Activated naive CD4-positive, alpha-beta T cell treated with anti-CD3 and anti-CD28 coated beads, Interleukin-2, amount 50 U/mL, for 72 hours (primary cell): ENCODE results near the gene OR52I1. TPM values are rescaled to one million over a fixed set of nuclear protein-coding genes. Genes with fewer than 3 reads are reported as not detected.

ENCODE experiments used
- ATAC-seq, 2 donors: fragments of 150-1000 bp; cut with Tn5 transposase; 2 replicates each; pipeline ENCODE4 v1.10.0; 2021; ENCODE audit warnings: mild to moderate bottlenecking in 2 of 2, moderate library complexity in 2 of 2
- DNase-seq, 2 donors: peaks; one replicate each; pipeline ENCODE4 v3.0.0; 2021 to 2022; ENCODE audit warnings: low spot score in 2 of 2
- H3K27ac Mint-ChIP-seq, 2 donors: one replicate each; pipeline ENCODE4 v1.8.0; 2022; ENCODE audit warnings: mild to moderate bottlenecking in 2 of 2, mixed read lengths in 2 of 2
- H3K36me3 Mint-ChIP-seq, 2 donors: one replicate each; pipeline ENCODE4 v1.8.0; 2022; ENCODE audit warnings: mixed read lengths in 2 of 2
- H3K9me3 Mint-ChIP-seq, 2 donors: one replicate each; pipeline ENCODE4 v1.8.0; 2022; ENCODE audit warnings: mixed read lengths in 2 of 2
- total RNA-seq, 2 donors: library from RNA; stranded (reverse); gene quantifications; one replicate each; pipeline ENCODE4 v1.2.3, GENCODE V29; 2022

Gene OR52I1
- total RNA-seq, 2 donors from 2014 or later, result not detected

DNA sequence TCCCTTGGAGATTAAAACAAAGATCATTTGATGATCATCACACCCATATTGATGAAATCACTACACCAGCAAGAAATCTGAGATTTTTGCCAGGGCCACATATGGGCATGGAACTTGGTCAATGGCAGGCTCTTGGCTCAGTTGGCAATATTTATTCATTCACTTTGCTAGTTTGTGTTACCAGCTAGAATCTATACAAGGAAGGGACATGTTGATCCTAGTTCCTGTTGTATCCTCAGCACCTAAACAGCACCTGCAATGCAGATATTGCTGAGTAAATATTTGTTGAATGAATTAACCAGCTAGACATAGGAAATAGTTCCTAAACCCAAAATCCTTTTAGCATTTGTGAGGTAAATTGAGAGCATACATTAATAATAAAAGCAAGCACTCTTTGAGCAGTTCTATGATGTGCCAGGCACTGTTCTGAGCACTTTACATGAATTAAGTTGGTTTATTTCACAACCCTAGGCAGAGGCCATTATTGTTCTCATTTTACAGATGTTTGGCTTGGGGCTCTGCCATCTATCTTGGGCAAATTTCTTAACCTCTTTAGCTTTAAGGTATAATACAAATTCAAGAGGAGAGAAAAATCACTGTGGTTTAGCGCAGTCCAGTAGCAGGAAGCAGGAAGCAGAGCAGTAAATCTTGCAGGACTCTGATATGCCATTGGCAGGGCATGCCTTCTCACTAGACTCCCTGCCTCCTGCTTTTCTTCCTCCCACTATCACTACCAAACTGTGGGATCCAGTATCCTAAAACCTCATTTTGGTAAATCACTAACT, 12.6 kb downstream of the OR52I1 start:
- Mint-ChIP-seq H3K9me3 (peaks cover 3 to 8% of the 10 kb centered on the region in 2 donors), H3K27ac (peak overlapping the region in 1 of 2 donors; percentile 88), H3K36me3 (peaks cover 0 to 19% of the 10 kb centered on the region in 2 donors)
- ATAC-seq (no peak), DNase-seq (no peak)

DNA sequence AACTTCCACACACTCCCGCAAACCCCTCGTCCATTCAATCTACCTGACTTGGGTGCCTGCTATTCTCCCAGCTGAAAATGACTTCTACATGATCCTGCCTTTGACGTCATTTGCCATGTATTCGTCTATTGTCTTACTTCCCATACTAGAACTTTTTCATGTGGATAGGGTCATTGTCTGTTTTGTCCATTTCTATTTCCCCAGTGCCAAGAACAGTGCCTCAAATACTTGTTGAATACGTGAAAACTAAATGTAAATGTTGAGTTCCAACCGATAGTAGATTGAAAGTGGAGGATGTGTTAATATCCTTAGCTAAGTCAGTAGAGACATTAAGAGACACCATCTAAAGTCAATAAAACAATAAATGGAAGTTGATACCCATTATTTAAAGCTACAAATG, 13.3 kb downstream of the OR52I1 start:
- no peak for ATAC-seq

DNA sequence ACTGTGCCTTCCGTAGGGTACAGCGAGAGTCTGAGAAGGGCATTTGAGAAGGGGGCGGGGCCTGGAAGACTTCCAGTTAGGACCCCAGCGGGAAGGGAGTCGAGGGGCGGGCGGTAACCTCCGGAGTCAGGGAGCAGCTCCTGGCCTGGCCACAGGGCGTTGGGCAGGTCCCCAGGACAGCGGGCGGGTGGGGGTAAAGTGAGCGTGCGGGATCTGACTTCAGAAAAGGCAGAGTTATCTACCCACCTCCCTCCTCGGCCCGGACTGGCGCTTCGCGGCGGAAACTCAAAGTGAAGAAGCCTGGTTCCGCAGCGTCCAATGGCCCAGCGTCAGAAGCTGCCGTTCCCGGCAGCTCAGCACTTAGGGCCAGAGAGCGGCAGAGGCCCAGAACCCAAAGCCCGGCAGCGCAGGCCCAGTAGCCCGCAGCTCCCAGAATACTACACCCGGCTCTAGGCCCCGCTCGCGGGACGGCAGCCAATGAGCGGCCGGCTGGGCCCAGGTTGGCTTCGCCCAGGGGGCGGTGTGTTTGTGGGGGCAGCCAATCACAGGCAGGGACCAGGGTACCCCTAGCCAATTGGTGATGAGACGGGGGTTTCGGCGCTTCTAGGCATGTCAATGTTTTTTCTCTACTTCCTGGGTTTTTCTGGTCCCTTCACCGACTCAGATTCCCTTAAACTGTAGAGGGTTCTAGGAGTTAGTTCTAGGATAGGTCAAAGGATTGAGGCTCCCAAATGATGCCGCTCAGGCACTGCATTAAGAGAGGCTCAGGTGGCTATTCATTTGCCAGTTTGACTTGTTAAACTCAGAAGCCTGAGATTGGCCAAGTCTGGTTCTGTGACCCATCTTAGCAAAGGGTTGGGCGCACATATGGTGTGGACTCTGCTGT, 14.2 kb downstream of the OR52I1 start, which contains the start of gene TRIM68:
TSS of gene TRIM68 (minus strand) at position 451 of the 886 bp plus-strand sequence. CDS start 2,727 bp downstream, outside the sequence.
- Mint-ChIP-seq H3K9me3 (peaks cover 3 to 8% of the 10 kb centered on the region in 2 donors), H3K27ac (peak within 1 kb of the TSS; percentile 88 to 94), H3K36me3 (peaks cover 0 to 13% of the 10 kb centered on the region in 2 donors)
- DNase-seq (peak; percentile 93 to 95), ATAC-seq (peak; percentile 100)

More for the DNA sequence above, 13.3 kb downstream of the OR52I1 start:
- H3K36me3 Mint-ChIP-seq, result peaks cover 0 to 16% of the 10 kb centered on the region in 2 donors
- no peak for DNase-seq
- peaks cover 3 to 8% of the 10 kb centered on the region in 2 donors for H3K9me3 Mint-ChIP-seq
- peak overlapping the region; percentile 88 to 94 for H3K27ac Mint-ChIP-seq

DNA sequence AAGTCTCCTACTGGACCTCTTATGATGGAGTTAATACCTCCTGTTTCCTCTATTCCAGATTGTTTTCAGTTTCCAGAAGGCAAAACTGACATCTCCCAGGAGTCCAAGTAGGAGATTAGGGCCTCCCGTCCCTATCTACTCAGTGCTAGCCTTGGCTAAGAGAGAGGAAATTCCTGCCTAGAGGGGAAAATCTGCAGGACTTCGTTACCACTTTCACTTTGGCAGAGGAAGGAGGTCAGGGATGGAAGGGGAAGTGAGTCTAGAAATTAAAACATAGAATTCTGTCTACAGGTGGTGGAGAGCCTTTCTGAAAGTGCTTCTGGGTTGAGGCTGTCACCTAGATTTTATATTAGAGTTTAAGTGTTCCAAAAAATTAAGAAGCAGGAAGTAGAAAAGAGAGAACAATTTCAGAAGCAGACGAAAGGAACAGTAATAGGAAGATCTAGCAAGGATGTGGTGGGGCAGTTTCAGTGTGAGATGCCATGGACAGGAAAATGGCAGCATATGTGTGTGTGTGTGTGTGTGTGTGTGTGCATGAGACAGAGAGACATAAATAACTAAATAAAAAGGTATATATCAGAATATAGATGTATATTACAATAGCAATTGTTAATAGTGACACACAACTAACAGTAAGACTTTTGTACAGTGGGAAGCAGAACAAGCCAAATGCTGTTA, 16.6 kb downstream of the OR52I1 start:
- H3K9me3 Mint-ChIP-seq, result peaks cover 3 to 8% of the 10 kb centered on the region in 2 donors
- peaks cover 0 to 13% of the 10 kb centered on the region in 2 donors for H3K36me3 Mint-ChIP-seq
- H3K27ac Mint-ChIP-seq, result peak overlapping the region in 1 of 2 donors; percentile 88
- DNase-seq, result peak in 1 of 2 donors; percentile 11
- no peak for ATAC-seq

DNA sequence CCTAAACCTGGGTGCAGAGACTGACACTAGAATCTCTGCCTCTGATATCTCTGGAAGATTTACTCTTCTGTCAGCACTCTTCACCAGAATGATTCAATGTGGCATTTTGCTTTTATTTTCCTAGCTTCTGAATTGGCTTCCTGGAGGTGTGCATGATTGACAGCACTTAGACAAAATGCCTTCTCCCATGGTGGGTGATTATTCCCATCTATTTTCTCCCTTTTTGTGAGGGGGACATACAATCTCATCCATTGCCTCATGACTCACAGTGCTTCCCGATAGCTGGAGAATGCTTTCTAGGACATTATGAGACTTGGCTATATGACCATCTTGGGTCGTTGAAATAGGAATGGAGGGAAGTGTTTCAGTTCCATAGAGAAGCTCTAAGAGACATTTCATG, 18.1 kb downstream of the OR52I1 start:
- Mint-ChIP-seq H3K9me3 (peaks cover 3 to 11% of the 10 kb centered on the region in 2 donors), H3K36me3 (peaks cover 0 to 13% of the 10 kb centered on the region in 2 donors), H3K27ac (no peak overlapping the region)
- no peak for ATAC-seq
- no peak for DNase-seq

DNA sequence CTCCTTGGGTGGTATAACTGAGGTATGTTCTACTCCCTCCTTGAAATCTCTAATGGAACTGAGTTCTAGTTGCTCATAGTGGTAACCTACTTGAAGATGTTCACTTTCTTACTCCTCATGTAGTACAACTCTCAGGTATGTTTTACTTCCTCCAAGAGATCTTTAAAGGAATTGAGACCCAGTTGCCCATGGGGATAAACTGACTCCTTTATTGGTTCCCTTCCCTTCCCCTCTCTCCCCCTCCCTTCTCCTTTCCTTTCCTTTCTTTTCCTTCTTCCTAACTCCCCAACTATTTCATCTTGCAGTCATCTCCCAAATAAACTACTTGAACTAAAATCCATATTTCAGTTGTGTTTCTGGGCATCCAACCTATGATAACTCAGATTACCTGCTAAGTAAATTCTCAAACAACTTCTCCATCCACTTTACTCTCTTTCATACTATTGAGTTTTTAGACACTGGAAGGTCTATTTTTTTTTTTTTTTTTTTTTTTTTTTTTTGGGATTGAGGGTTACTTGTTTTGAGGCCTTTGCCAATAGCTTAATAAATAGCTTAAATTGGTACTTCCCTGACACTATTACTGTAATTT, 22.1 kb downstream of the OR52I1 start:
- Mint-ChIP-seq H3K9me3 (peaks cover 0 to 4% of the 10 kb centered on the region in 2 donors), H3K27ac (no peak overlapping the region), H3K36me3 (no peaks in the 10 kb centered on the region)
- DNase-seq, result no peak
- ATAC-seq, result no peak

DNA sequence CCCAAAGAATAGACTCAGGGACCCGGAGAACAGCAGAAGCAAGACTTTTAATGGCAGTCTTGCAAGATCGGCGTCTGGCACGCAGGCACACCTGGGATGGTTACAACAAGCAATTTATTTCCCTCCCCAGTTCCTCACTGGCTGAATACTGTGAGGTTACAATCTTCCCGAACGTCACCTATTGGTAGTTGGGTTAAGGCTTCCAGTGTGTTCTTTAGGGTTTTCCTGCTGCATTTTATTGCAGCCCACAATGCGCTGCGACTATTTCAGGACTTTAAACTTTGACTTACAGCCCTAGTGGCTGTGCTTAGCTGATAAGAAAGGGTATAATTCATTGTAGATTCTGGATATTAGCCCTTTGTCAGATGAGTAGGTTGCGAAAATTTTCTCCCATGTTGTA, 25.7 kb downstream of the OR52I1 start:
- Mint-ChIP-seq H3K27ac (no peak overlapping the region), H3K9me3 (peaks cover 0 to 4% of the 10 kb centered on the region in 2 donors)
- no peak for DNase-seq

DNA sequence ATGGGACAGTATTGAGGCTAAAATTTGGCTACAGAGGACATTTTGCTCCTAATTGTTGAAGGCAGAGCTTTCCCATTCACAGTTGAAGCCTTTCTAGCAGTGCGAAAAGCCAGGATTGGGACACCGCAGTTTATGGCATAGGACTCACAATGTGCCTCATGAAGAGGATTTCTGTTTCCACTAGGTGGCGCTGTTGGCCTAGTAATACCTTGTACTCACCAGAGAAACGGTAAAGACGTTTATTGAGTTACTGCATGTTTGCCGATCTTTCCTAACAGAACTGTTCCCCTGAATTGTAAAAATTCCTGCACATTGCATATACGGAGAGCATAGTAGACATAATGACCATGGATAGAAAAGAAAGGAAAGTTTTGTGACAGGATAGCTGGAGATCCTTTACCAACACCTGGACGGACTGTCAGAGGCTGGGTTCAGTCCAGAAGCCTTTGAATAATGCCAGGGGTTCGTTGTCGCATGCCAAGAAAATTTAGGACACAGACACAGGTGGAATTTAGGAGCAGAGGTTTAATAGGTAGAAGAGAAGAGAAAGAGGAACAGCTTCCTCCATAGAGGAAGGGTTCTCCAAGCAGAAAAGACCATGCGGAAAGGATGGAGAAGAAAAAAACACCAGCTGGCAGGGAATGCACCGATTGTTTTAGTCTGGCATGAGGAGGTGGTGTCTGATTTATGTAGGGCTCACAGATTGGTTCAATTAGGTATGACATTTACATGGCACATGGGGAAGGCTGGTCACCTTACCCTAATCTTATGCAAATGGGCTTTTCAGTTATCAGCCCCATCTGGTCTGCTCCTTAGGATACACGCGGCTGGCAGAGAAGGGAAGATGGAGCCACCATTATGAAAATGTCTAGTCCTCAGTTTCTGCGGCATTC, 32.6 kb downstream of the OR52I1 start:
- H3K9me3 Mint-ChIP-seq, result peaks cover 6 to 9% of the 10 kb centered on the region in 2 donors
- DNase-seq, result peak in 1 of 2 donors; percentile 74
- H3K36me3 Mint-ChIP-seq, result peaks cover 6 to 23% of the 10 kb centered on the region in 2 donors
- H3K27ac Mint-ChIP-seq, result no peak overlapping the region
- peak; percentile 67 to 68 for ATAC-seq

More for the DNA sequence above, 25.7 kb downstream of the OR52I1 start:
- ATAC-seq, result no peak
- H3K36me3 Mint-ChIP-seq, result no peaks in the 10 kb centered on the region

DNA sequence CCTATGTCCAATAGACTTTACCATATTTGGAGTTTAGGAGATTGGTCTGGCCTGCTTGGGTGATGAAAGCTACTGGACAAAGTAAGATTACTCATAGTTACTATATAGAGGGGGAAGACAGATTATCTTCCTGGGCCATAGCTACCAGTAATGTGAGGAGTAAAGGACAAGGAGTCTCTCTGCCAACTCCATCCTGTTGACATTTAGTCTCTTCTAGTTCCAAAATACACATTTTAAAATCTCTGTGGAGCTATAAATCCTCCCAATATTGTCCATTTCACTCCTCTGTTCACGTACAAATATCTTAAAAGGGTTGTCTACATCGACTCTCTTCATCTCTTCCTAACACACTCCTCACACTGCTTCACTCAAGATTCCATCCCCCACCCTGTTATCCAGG, 42.3 kb downstream of the OR52I1 start:
- Mint-ChIP-seq H3K9me3 (no peaks in the 10 kb centered on the region), H3K27ac (no peak overlapping the region), H3K36me3 (no peaks in the 10 kb centered on the region)
- DNase-seq, result no peak
- ATAC-seq, result no peak

DNA sequence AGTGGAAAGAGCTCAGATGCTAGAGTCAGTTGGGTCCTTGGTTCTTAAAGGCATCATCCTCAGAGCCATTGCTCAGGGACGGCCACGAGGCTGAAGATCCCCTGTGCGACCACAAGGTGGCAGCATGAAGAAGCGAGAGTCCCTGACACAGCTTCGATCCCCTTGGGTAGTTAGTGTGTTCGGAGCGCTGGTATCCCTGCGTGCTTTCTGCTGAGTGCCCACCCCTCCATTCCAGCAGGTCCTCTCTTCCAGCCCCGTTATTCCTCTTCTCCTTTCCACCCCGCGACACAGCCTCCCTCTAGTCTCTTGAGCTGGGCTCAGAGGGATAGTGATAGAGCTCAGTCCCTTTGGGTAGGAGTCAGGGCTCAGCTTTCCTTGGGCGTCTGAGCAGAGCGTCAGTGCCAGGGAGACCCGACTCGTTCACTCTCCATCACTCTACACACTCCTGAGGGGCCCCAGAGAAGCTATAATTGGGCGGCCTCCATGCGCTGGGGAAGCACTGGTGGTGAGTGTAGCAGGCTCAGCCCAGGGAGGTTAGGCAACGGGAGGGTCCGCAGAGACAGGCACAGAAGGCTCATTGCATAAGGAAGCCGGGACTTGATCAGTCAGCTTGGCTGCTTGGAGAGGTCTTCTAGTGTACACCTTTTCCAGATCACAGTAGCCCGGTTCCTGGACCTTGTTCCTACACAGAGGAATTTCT, 43.3 kb downstream of the OR52I1 start, which contains the start of gene OR51D1:
TSS of gene OR51D1 (plus strand) at position 516 of the 700 bp plus-strand sequence. CDS start 2,314 bp downstream, outside the sequence.
- Mint-ChIP-seq H3K9me3 (no peaks in the 10 kb centered on the region), H3K36me3 (no peaks in the 10 kb centered on the region), H3K27ac (no peak within 1 kb of the TSS)
- peak; percentile 82 to 95 for ATAC-seq
- DNase-seq, result peak; percentile 64 to 77

DNA sequence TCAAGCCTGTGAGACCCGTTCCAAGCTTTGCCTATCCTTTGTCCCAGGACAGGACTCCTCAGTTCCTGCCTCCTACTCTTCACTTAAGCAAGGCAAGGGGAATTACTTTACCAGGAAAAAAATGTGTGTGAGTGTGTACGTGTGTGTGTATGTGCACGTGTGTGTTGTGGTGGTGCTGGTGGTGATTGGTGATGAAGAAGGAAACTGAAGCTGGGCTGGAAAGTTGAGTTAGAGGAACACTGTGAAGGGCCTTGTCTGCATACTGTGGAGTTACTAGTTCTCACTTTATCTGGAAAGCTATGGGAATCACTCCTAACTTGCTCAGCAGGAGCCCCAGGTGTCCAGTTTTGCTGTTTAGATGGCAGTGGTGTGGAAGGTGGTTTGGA, 43.8 kb downstream of the OR52I1 start:
- no peaks in the 10 kb centered on the region for H3K36me3 Mint-ChIP-seq
- ATAC-seq (no peak), DNase-seq (no peak)
- no peak overlapping the region for H3K27ac Mint-ChIP-seq
- no peaks in the 10 kb centered on the region for H3K9me3 Mint-ChIP-seq

DNA sequence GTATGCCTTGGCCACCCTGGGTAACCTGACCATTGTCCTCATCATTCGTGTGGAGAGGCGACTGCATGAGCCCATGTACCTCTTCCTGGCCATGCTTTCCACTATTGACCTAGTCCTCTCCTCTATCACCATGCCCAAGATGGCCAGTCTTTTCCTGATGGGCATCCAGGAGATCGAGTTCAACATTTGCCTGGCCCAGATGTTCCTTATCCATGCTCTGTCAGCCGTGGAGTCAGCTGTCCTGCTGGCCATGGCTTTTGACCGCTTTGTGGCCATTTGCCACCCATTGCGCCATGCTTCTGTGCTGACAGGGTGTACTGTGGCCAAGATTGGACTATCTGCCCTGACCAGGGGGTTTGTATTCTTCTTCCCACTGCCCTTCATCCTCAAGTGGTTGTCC, 46.1 kb downstream of the OR52I1 start:
- Mint-ChIP-seq H3K27ac (no peak overlapping the region), H3K9me3 (no peaks in the 10 kb centered on the region), H3K36me3 (no peaks in the 10 kb centered on the region)
- ATAC-seq (no peak), DNase-seq (no peak)

DNA sequence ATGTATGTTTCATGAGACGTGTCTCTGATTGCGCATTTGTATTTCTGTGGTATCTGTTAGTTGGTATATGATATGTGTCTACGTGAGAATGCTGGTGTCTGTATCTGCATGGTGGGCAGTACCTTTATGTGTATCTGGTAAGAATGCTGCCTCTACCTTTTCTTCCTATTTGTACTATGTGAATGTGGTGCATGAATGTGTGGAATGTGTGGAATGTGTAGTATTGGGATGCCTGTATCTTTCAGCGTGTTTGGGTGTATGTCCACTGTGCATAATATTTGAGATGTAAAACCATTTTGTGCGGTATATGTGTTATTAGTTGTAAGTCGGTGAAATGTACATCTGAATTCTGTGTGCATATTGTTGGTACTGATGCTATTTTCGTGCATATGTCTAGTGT, 47.7 kb downstream of the OR52I1 start:
- no peaks in the 10 kb centered on the region for H3K9me3 Mint-ChIP-seq

DNA sequence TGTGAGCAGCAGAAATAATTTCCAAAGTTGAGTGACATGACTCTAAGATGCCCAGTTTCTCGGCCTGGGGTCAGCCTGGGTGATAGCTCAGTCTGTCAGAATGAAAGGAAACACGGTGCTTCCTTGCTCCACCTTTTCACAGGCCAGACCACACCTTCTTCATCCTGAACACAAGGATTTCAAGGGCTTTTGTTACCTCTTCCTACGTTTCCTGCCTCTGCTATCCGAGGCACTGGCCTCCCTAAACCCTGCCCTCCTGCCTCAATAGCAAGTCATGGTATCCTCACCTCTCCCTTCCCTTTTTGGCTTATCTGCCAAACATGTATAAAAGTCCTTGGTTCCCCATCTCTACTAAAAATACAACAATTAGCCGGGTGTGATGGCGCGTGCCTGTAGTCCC, 48.2 kb downstream of the OR52I1 start:
- H3K27ac Mint-ChIP-seq, result no peak overlapping the region
- DNase-seq, result no peak
- H3K36me3 Mint-ChIP-seq, result no peaks in the 10 kb centered on the region
- ATAC-seq, result no peak
- no peaks in the 10 kb centered on the region for H3K9me3 Mint-ChIP-seq

More for the DNA sequence above, 47.7 kb downstream of the OR52I1 start:
- DNase-seq, result no peak
- no peaks in the 10 kb centered on the region for H3K36me3 Mint-ChIP-seq
- ATAC-seq, result no peak
- no peak overlapping the region for H3K27ac Mint-ChIP-seq

DNA sequence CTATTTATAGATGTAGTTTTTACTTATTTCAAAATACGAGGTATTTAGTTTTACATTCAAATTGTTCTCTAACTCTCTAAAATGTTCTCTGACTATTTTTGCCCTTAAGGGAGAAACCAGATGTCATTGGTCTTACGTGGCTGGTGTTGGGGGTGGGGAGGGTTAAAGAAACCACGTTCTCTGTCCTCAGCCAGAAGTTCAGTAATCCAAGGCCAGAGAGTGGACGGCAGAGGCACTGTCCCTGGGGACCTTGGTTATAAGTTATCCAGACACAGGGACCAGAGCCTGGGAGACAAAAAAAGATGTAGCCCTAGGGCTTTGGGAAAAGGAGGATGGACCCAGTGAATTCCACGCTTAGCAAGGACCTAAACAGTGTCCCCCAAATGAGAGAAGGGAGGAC, 49.2 kb downstream of the OR52I1 start:
- Mint-ChIP-seq H3K27ac (no peak overlapping the region), H3K36me3 (no peaks in the 10 kb centered on the region), H3K9me3 (no peaks in the 10 kb centered on the region)
- DNase-seq (no peak), ATAC-seq (no peak)
